Neural progenitor cell (in vitro differentiated cells): Measurements from ENCODE around the gene PNPLA3.

Experiments
- EZH2 ChIP-seq: fragments of 200-600 bp; sonication (generic); IDR thresholded peaks from 2 replicates; pipeline ENCODE4 v1.6.1; 2017; ENCODE audit warnings: antibody characterized with exemption, mild to moderate bottlenecking, moderate library complexity
- TF ChIP-seq, protein P1 (sequence below): fragments of 200-600 bp; sonication (generic); IDR thresholded peaks from 2 replicates; pipeline ENCODE4 v1.5.1; 2017; ENCODE audit warnings: antibody characterized with exemption, mild to moderate bottlenecking

DNA sequence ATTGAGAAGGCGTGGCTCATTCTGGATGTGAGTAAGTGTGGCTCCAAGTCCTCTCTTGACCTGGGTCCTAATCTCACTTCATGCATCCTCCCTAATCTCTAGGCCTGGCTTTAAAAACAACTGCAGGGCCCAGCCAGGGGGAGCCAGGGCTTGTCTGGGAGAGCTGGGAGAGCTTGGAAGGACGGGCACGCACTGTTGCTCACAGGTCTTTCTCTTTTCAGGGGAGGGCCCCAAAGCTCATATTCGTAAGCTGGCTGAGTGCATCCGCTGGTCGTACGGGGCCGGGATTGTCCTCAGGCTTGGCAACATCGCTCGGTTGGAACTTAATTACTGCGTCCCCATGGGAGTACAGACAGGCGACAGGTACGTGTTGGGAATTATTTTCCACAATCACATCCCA, 66.4 kb downstream of the PNPLA3 start:
- TF ChIP-seq EZH2: no peak
- TF ChIP-seq, protein P1, sequence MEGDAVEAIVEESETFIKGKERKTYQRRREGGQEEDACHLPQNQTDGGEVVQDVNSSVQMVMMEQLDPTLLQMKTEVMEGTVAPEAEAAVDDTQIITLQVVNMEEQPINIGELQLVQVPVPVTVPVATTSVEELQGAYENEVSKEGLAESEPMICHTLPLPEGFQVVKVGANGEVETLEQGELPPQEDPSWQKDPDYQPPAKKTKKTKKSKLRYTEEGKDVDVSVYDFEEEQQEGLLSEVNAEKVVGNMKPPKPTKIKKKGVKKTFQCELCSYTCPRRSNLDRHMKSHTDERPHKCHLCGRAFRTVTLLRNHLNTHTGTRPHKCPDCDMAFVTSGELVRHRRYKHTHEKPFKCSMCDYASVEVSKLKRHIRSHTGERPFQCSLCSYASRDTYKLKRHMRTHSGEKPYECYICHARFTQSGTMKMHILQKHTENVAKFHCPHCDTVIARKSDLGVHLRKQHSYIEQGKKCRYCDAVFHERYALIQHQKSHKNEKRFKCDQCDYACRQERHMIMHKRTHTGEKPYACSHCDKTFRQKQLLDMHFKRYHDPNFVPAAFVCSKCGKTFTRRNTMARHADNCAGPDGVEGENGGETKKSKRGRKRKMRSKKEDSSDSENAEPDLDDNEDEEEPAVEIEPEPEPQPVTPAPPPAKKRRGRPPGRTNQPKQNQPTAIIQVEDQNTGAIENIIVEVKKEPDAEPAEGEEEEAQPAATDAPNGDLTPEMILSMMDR: no peak
